Astrocyte of the spinal cord (primary cell): ENCODE measurements around the gene RGS10.
"Not testable (repeated sequence)": the region's sequence is repeated elsewhere in the genome, so short reads cannot be mapped to it uniquely, and the experiment has no call there.

Source experiments
- DNase-seq: peaks from one replicate; pipeline ENCODE4 v3.0.0; 2011; ENCODE audit warnings: low read depth, low spot score
- H3K4me3 ChIP-seq: 2 replicates; pipeline ENCODE4 v1.5.1; 2011; ENCODE audit warnings: low read depth, mild to moderate bottlenecking, low read length, moderate library complexity
- CTCF ChIP-seq: IDR thresholded peaks from 2 replicates; pipeline ENCODE4 v1.5.1; 2012; ENCODE audit warnings: low read depth, mild to moderate bottlenecking, low read length, inconsistent platforms
- in situ Hi-C: cut with HindIII; loops from 2 replicates; pipeline ENCODE4 v1.10.0; 2017; ENCODE audit warnings: low sequenced_read_pairs

Gene RGS10

GRCh38 chr10:119537953-119538630, 4.4 kb downstream of the RGS10 start:
- no peak for TF ChIP-seq CTCF
- no peak for DNase-seq
- in situ Hi-C loops, result no loop called here
- no peak overlapping the region for H3K4me3 ChIP-seq

GRCh38 chr10:119536508-119537025, 6.0 kb downstream of the RGS10 start:
- TF ChIP-seq CTCF, result no peak
- DNase-seq, result no peak
- in situ Hi-C loops, result no loop called here
- no peak overlapping the region for H3K4me3 ChIP-seq

- H3K4me3 ChIP-seq, result no peak overlapping the region
- in situ Hi-C loops, result no loop called here
- no peak for DNase-seq
- no peak for TF ChIP-seq CTCF
Observed at GRCh38 chr10:119535837-119536507, 6.5 kb downstream of the RGS10 start.

GRCh38 chr10:119535305-119535704, 7.2 kb downstream of the RGS10 start:
- TF ChIP-seq CTCF, result no peak
- no peak overlapping the region for H3K4me3 ChIP-seq
- in situ Hi-C loops, result no loop called here
- DNase-seq, result no peak

GRCh38 chr10:119533473-119533872, 9.0 kb downstream of the RGS10 start:
- DNase-seq, result no peak
- H3K4me3 ChIP-seq, result no peak overlapping the region
- in situ Hi-C loops, result no loop called here
- TF ChIP-seq CTCF, result no peak

- H3K4me3 ChIP-seq, DNase-seq, in situ Hi-C loops: not testable (repeated sequence)
Observed at GRCh38 chr10:119532791-119533190, 9.7 kb downstream of the RGS10 start.

- H3K4me3 ChIP-seq, DNase-seq, in situ Hi-C loops: not testable (repeated sequence)
Observed at GRCh38 chr10:119532251-119532650, 10.3 kb downstream of the RGS10 start.
